Measurements from ENCODE around the gene BCR. TPM values are rescaled to one million over a fixed set of nuclear protein-coding genes. Genes with fewer than 3 reads are reported as not detected.

The BCR gene
- total and polyA plus RNA-seq, 2 of the 4 experiments (the other 2 are of a cell fraction), result 28.9 to 44.6 TPM

DNA sequence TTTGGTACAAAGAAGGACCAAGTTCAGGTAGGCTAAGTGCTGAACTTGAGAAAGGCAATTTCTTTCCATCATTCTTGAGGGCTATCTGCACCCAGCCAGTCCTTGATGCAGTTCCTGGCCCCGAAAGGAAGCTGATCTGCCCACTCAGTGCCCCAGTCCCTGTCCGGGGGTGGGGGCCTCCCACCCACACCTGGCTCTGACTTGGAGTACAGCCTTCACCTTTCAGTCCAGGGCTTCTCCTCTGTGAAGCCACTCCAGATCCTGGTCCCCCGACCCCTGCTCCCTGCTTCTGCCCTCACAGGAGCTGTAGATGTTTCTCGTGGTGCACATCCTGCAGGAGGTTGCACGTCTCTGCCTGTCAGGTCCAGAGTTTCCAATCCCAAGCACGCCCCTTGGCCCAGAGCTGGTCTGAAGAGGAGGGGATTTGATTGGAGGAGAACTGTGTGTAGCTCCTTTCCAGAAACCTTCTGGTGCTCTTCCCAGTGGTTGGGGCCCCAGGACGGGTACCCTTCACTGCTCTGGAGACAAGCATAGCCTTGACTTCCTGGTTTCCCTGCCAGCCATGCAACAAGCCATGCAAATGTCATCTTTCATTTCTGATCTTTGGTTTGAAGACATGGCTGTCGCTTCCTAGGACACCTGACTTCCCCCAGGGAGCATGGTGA lies 75.3 kb downstream of the BCR start:
- dilution Hi-C loops (cut with HindIII; ENCODE audit: low sequenced_read_pairs, unreplicated experiment), result no loop called here
- TF ChIP-seq POLR2A (IDR thresholded peaks at IDR 0.05; ENCODE audit: low read depth, low read length), result no peak
- no peak for TF ChIP-seq MAFK (IDR thresholded peaks at IDR 0.05; ENCODE audit: low read depth, low read length)
- TF ChIP-seq RAD21 (IDR thresholded peaks at IDR 0.05; ENCODE audit: low read length), result no peak
- TF ChIP-seq RCOR1 (IDR thresholded peaks at IDR 0.05; ENCODE audit: insufficient replicate concordance, low read length), result no peak
- TF ChIP-seq SMC3 (IDR thresholded peaks at IDR 0.05; ENCODE audit: low read depth, low read length), result no peak
- TF ChIP-seq RFX5 (IDR thresholded peaks at IDR 0.05; ENCODE audit: low read depth, low read length), result no peak
- no peak for TF ChIP-seq CEBPB (IDR thresholded peaks at IDR 0.05; ENCODE audit: low read depth, low read length)
- no peak for TF ChIP-seq BHLHE40 (IDR thresholded peaks at IDR 0.05; ENCODE audit: low read depth, low read length)
- TF ChIP-seq MXI1 (IDR thresholded peaks at IDR 0.05; ENCODE audit: borderline replicate concordance, low read depth, low read length), result no peak
- no peak for TF ChIP-seq NFE2L2 (IDR thresholded peaks at IDR 0.05; ENCODE audit: low read depth, low read length)
- TF ChIP-seq, protein P1, sequence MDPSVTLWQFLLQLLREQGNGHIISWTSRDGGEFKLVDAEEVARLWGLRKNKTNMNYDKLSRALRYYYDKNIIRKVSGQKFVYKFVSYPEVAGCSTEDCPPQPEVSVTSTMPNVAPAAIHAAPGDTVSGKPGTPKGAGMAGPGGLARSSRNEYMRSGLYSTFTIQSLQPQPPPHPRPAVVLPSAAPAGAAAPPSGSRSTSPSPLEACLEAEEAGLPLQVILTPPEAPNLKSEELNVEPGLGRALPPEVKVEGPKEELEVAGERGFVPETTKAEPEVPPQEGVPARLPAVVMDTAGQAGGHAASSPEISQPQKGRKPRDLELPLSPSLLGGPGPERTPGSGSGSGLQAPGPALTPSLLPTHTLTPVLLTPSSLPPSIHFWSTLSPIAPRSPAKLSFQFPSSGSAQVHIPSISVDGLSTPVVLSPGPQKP (IDR thresholded peaks at IDR 0.05; ENCODE audit: borderline replicate concordance, low read depth, low read length), result no peak
- TF ChIP-seq CHD1 (IDR thresholded peaks at IDR 0.05; ENCODE audit: low read depth, low read length), result no peak
- TF ChIP-seq, protein P2, sequence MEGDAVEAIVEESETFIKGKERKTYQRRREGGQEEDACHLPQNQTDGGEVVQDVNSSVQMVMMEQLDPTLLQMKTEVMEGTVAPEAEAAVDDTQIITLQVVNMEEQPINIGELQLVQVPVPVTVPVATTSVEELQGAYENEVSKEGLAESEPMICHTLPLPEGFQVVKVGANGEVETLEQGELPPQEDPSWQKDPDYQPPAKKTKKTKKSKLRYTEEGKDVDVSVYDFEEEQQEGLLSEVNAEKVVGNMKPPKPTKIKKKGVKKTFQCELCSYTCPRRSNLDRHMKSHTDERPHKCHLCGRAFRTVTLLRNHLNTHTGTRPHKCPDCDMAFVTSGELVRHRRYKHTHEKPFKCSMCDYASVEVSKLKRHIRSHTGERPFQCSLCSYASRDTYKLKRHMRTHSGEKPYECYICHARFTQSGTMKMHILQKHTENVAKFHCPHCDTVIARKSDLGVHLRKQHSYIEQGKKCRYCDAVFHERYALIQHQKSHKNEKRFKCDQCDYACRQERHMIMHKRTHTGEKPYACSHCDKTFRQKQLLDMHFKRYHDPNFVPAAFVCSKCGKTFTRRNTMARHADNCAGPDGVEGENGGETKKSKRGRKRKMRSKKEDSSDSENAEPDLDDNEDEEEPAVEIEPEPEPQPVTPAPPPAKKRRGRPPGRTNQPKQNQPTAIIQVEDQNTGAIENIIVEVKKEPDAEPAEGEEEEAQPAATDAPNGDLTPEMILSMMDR (conservative IDR thresholded peaks at IDR 0.05; ENCODE audit: low read depth, low read length), result no peak
- TF ChIP-seq, protein P3, sequence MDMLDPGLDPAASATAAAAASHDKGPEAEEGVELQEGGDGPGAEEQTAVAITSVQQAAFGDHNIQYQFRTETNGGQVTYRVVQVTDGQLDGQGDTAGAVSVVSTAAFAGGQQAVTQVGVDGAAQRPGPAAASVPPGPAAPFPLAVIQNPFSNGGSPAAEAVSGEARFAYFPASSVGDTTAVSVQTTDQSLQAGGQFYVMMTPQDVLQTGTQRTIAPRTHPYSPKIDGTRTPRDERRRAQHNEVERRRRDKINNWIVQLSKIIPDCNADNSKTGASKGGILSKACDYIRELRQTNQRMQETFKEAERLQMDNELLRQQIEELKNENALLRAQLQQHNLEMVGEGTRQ (IDR thresholded peaks at IDR 0.05; ENCODE audit: low read depth, low read length), result no peak
- no peak for TF ChIP-seq FOS (IDR thresholded peaks at IDR 0.05; ENCODE audit: low read depth, low read length)
- TF ChIP-seq MAZ (IDR thresholded peaks at IDR 0.05; ENCODE audit: borderline replicate concordance, low read depth, low read length), result no peak
- in situ Hi-C loops (cut with MboI; ENCODE audit: low sequenced_read_pairs), result no loop called here

More for the DNA sequence above, 75.3 kb downstream of the BCR start:
- H3K4me3 ChIP-seq (ENCODE audit: insufficient read depth, low read depth, low read length), result no peak overlapping the region
- H4K91ac ChIP-seq (ENCODE audit: insufficient read depth, low read depth, low read length), result no peak overlapping the region
- H3K18ac ChIP-seq (ENCODE audit: low read depth, low read length), result no peak overlapping the region
- no peak overlapping the region for H3K4me2 ChIP-seq (ENCODE audit: low read depth, low read length)
- no TSS peak for BruUV-seq (replicated peaks)
- H3K23ac ChIP-seq (ENCODE audit: low read depth, low read length), result no peak overlapping the region
- H2BK20ac ChIP-seq (ENCODE audit: low read depth, low read length), result no peak overlapping the region
- H3K56ac ChIP-seq (ENCODE audit: extremely low read depth, insufficient read depth, low read length), result no peak overlapping the region
- H3K27me3 ChIP-seq (ENCODE audit: control insufficient read depth, insufficient read depth, low read length), result no peaks in the 10 kb centered on the region
- intact Hi-C loops (cut with micrococcal nuclease), result no loop called here
- no peak overlapping the region for H3K14ac ChIP-seq (replicated peaks; ENCODE audit: low read depth, low read length)
- no peak overlapping the region for H2AK9ac ChIP-seq (replicated peaks; ENCODE audit: low read depth, low read length, poor library complexity)
- H2BK120ac ChIP-seq (ENCODE audit: low read depth, low read length), result no peak overlapping the region
- H3K36me3 ChIP-seq (ENCODE audit: control insufficient read depth, insufficient read depth, low read length), result peaks cover 31% of the 10 kb centered on the region
- peaks cover 34% of the 10 kb centered on the region for H4K20me1 ChIP-seq (ENCODE audit: insufficient read depth, low read length)
- no peak overlapping the region for H3K4ac ChIP-seq (ENCODE audit: low read depth, low read length)
- H2BK5ac ChIP-seq (ENCODE audit: low read depth, low read length, poor library complexity, severe bottlenecking), result no peak overlapping the region
- POLR2A ChIA-PET (ENCODE audit: unreplicated experiment), result no interaction called here
- H2AFZ ChIP-seq (replicated peaks; ENCODE audit: low read length, poor library complexity), result no peak overlapping the region
- no peak overlapping the region for H2BK15ac ChIP-seq (ENCODE audit: low read depth, low read length)
- CTCF ChIA-PET, result no interaction called here
- ATAC-seq (ENCODE audit: low read depth), result no peak
- H3K9me1 ChIP-seq (ENCODE audit: insufficient read depth, low read length), result peaks cover 27% of the 10 kb centered on the region
- peaks cover 5% of the 10 kb centered on the region; the same call in 1 of the 2 replicates for H3K4me1 ChIP-seq (ENCODE audit: control insufficient read depth, insufficient read depth, low read length)
- H4K8ac ChIP-seq (ENCODE audit: low read depth in 2 of 2, low read length in 2 of 2), result no peak overlapping the region
- H3K9ac ChIP-seq (ENCODE audit: low read depth, low read length), result no peak overlapping the region
- DNase-seq, result no peak
- H3K9me3 ChIP-seq (ENCODE audit: control insufficient read depth, insufficient read depth, low read length), result no peaks in the 10 kb centered on the region
- H3K79me1 ChIP-seq (ENCODE audit: low read depth in 1 of 2, low read length in 2 of 2), result peaks cover 0 to 40% of the 10 kb centered on the region in 2 experiments; a peak in 2 of 4 replicates
- H3K27ac ChIP-seq (ENCODE audit: insufficient read depth, low read length), result no peak overlapping the region
- no peak overlapping the region for H4K5ac ChIP-seq (ENCODE audit: low read depth, low read length)
- H2AK5ac ChIP-seq (ENCODE audit: low read depth, low read length), result no peak overlapping the region
- 80% methylated on average over 1 of the region's 8 CpGs; no CpG with 5 or more reads in 1 of the 2 experiments for WGBS, 2 experiments (ENCODE audit: extremely low coverage in 2 of 2, insufficient read length in 1 of 2)

Data from IMR-90 (cell line).